Measurements from ENCODE around the gene UBTD2. TPM values are rescaled to one million over a fixed set of nuclear protein-coding genes. Genes with fewer than 3 reads are reported as not detected.
"Not testable (repeated sequence)": the region's sequence is repeated elsewhere in the genome, so short reads cannot be mapped to it uniquely, and the experiment has no call there.

Gene UBTD2
- total RNA-seq, result 8.5 and 9.0 TPM in 2 replicates

- H3K9me3 Mint-ChIP-seq, result no peaks in the 10 kb centered on the region
- CTCF ChIA-PET, result interaction anchor here (1.1 to 2.7 kb wide), 4 partner anchors 10 to 175 kb away, joined by 3 to 15 read pairs (median 8); no protein-coding TSS in a partner anchor
- peaks cover 23% of the 10 kb centered on the region for H3K4me1 Mint-ChIP-seq
- ATAC-seq (ENCODE audit: low read depth), result peak; percentile 88
- peak; percentile 90 for DNase-seq
- peaks cover 1% of the 10 kb centered on the region for H3K36me3 Mint-ChIP-seq (ENCODE audit: low read depth)
- H3K4me3 Mint-ChIP-seq, result peak within 1 kb of the TSS; percentile 90
- peak; percentile 50 for TF ChIP-seq CTCF (IDR thresholded peaks at IDR 0.05)
- POLR2A ChIA-PET, result interaction anchor here (0.5 to 1.8 kb wide), 10 partner anchors 10 to 315 kb away, joined by 3 to 9 read pairs (median 6); partner anchors contain the start of genes FBXW11 and STK10
- no peaks in the 10 kb centered on the region for H3K27me3 Mint-ChIP-seq
- peak within 1 kb of the TSS; percentile 68 for H3K27ac Mint-ChIP-seq
- intact Hi-C loops (cut with micrococcal nuclease), result loop anchor here (1.0 to 5.0 kb wide), 7 partner anchors 8 to 896 kb away; partner anchors contain the start of genes FBXW11, NPM1, RPL26L1 and SH3PXD2B
These were observed at the start of gene UBTD2 for GRCh38 chr5:172283020-172283861. Gene UBTD2 (minus strand): TSS chr5:172283764. CDS start chr5:172283665, 99 bp downstream.

GRCh38 chr5:172326901-172327300 lies 43.3 kb upstream of the UBTD2 start:
- ATAC-seq (ENCODE audit: low read depth), result not testable (repeated sequence)

GRCh38 chr5:172325452-172325851 lies 41.9 kb upstream of the UBTD2 start:
- H3K4me1 Mint-ChIP-seq, result peaks cover 19% of the 10 kb centered on the region
- TF ChIP-seq CTCF (IDR thresholded peaks at IDR 0.05), result no peak
- ATAC-seq (ENCODE audit: low read depth), result no peak
- POLR2A ChIA-PET, result no interaction called here
- no peaks in the 10 kb centered on the region for H3K36me3 Mint-ChIP-seq (ENCODE audit: low read depth)
- DNase-seq, result no peak
- CTCF ChIA-PET, result no interaction called here
- no peaks in the 10 kb centered on the region for H3K9me3 Mint-ChIP-seq
- intact Hi-C loops (cut with micrococcal nuclease), result no loop called here
- no peak overlapping the region for H3K4me3 Mint-ChIP-seq
- no peaks in the 10 kb centered on the region for H3K27me3 Mint-ChIP-seq
- no peak overlapping the region for H3K27ac Mint-ChIP-seq

More at GRCh38 chr5:172326901-172327300, 43.3 kb upstream of the UBTD2 start:
- H3K4me3 Mint-ChIP-seq; POLR2A ChIA-PET; DNase-seq; intact Hi-C loops (cut with micrococcal nuclease); H3K27me3 Mint-ChIP-seq; CTCF ChIA-PET; H3K9me3 Mint-ChIP-seq; H3K27ac Mint-ChIP-seq; H3K36me3 Mint-ChIP-seq (ENCODE audit: low read depth): not testable (repeated sequence)
- H3K4me1 Mint-ChIP-seq, result peaks cover 12% of the 10 kb centered on the region

GRCh38 chr5:172322028-172322965 lies 38.7 kb upstream of the UBTD2 start:
- ChIA-PET CTCF (no interaction called here), POLR2A (no interaction called here)
- Mint-ChIP-seq H3K27ac (peak overlapping the region; percentile 36), H3K36me3 (ENCODE audit: low read depth) (no peaks in the 10 kb centered on the region), H3K4me3 (no peak overlapping the region), H3K9me3 (no peaks in the 10 kb centered on the region), H3K4me1 (peaks cover 21% of the 10 kb centered on the region), H3K27me3 (no peaks in the 10 kb centered on the region)
- intact Hi-C loops (cut with micrococcal nuclease), result no loop called here
- TF ChIP-seq CTCF (IDR thresholded peaks at IDR 0.05), result no peak
- ATAC-seq (ENCODE audit: low read depth) (no peak), DNase-seq (no peak)

GRCh38 chr5:172321593-172321992 lies 38.0 kb upstream of the UBTD2 start:
- no peak overlapping the region for H3K27ac Mint-ChIP-seq
- H3K36me3 Mint-ChIP-seq (ENCODE audit: low read depth), result no peaks in the 10 kb centered on the region
- TF ChIP-seq CTCF (IDR thresholded peaks at IDR 0.05), result no peak
- peaks cover 21% of the 10 kb centered on the region for H3K4me1 Mint-ChIP-seq
- no peak for DNase-seq
- H3K27me3 Mint-ChIP-seq, result no peaks in the 10 kb centered on the region
- POLR2A ChIA-PET, result no interaction called here
- no peaks in the 10 kb centered on the region for H3K9me3 Mint-ChIP-seq
- intact Hi-C loops (cut with micrococcal nuclease), result no loop called here
- CTCF ChIA-PET, result no interaction called here
- H3K4me3 Mint-ChIP-seq, result no peak overlapping the region
- no peak for ATAC-seq (ENCODE audit: low read depth)

Data from activated B cell treated with CpG ODN at 0.5 μM for 24 hours (primary cell).